GM04504 (cell line): ENCODE data around the gene EYA2.
"Not testable (repeated sequence)": the region's sequence is repeated elsewhere in the genome, so short reads cannot be mapped to it uniquely, and the experiment has no call there.

ENCODE experiments used
- DNase-seq: peaks from one replicate; pipeline ENCODE4 v3.0.0-alpha.2; 2012; ENCODE audit warnings: low read depth

Gene EYA2

GRCh38 chr20:46894579-46894958, at the start of gene EYA2:
Gene EYA2 (plus strand): TSS chr20:46894843. CDS start chr20:46990011, 95,168 bp downstream.
- DNase-seq, result no peak

DNA sequence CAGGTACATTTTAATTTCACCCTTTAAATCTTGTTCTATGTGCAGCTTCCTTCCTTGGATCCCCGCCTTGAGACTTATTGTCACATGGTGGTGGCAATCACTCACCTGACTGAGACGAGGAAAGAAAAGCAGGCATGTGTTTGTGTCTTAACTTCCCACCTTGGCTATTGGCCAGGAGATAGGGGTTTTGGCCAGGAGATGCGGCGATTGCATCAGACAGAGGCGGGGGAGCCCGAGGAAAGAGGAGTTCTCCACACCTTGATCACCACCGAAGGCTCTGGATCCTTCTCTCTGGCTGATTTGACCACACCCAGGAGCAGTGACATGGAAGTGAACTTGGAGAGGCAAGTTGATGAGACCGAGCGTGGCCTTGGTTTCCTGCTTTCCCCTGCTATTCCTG, 49.7 kb upstream of the EYA2 start:
- no peak for DNase-seq

DNA sequence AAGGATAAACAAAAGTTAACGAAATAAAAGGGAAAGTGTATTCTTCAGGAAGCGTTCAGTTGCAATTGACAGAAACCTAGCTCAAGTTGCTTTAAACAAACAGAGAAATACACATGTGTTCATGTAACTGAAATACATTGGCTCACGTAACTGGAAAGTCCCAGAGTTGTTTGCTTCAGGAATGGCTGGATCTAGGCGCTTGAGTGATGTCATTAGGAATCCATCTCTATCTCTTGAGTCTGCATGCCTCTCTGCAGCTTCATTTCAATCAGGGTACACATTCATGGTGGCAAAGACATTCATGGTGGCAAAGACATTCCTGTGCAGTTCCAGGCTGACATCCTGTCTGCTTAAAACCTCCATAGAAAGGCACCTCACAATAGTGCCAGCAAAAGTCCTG, 45.4 kb upstream of the EYA2 start:
- no peak for DNase-seq

GRCh38 chr20:46849751-46850150, 44.9 kb upstream of the EYA2 start:
- DNase-seq, result no peak

DNA sequence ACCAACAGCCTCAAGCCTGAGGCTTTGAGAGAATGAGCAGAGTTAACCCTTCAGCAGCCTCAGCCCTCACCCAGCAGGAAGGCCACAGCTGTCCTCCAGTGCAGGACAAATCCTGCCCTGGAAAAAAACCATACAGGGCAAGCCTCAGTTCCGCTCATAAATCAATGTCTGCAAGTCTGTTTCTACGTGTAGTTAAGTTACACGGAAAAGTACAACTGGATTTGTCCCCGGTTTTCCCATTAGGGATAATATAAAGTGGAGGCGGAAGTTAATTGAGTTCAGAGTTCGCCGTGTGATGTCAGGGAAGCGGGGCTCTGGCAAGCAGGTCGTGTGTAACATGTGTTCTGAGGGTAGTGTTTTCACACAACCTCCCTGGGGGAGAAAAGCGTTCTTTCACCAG, 44.2 kb upstream of the EYA2 start:
- DNase-seq, result no peak

GRCh38 chr20:46850896-46851295, 43.7 kb upstream of the EYA2 start:
- no peak for DNase-seq

DNA sequence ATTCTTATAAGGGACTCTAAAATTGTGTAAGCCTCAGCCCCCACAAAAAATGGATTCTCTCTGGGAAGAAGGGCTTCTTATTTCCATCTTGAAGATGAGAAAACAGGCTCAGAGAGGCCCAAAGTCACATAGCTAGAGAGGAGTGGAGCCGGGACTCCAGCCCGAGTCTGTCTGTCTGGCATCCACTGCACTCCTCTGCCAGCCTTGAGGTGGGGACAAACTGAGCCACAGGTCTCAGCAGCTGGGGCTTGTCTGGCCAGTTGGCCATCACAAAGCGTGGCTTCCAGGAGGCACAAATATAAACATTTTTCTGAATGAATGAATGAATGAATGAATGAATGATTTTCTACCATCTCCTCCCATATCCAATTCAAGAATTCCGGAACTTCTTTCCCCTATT, 42.9 kb upstream of the EYA2 start:
- DNase-seq, result no peak

DNA sequence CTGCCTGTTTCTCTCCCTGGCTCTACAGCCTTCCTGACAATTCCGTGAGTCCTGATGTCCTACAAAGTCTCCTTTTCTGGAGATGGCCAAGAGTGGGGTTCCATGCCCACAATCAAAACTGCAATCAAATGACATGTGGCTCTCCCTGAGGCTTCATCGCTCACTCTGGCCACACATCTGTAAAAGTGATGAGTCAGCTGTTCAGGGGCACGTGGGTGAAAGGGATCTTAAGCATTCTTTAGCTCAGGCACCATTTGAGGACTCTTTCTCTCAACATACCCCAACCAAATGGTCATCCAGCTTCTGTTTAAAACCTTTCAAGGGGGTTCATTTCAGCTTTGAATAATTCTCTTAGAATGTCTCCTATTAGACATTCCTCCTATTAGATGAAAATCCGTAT, 42.3 kb upstream of the EYA2 start:
- DNase-seq, result no peak

DNA sequence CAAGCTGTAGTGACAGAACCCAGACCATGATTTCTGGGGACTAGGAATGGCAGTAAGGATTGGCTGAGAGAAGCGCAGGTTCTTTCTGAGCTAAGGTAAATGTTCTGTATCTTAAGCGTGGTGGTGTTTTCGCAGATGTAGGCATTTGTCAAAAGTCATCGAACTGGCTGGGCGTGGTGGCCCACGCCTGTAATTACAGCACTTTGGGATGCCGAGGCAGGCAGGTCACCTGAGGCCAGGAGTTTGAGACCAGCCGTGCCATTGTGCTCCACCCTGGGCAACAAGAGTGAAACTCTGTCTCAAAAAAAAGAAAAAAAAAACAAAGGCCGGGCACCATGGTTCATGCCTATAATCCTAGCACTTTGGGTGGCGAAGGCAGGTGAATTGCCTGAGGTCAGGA, 40.7 kb upstream of the EYA2 start:
- no peak for DNase-seq

GRCh38 chr20:46857061-46857831, 37.4 kb upstream of the EYA2 start:
- no peak for DNase-seq

DNA sequence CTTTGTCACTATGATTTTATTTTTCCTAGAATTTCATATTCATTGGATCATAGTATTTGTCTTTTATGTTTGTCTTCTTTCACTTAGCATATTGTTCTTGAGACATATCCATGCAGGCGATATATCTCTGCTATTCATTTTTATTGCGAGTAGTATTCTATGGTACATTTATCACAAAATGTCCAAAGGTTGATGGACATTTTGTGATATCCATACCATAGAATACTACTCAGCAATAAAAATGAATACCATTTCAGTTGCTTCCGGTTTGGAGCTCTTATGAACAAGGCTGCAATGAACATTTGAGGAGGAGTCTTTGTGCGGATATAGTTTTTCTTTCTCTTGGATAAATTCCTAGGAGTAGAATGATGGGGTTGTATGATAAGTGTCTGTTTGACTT, 28.8 kb upstream of the EYA2 start:
- DNase-seq, result no peak

DNA sequence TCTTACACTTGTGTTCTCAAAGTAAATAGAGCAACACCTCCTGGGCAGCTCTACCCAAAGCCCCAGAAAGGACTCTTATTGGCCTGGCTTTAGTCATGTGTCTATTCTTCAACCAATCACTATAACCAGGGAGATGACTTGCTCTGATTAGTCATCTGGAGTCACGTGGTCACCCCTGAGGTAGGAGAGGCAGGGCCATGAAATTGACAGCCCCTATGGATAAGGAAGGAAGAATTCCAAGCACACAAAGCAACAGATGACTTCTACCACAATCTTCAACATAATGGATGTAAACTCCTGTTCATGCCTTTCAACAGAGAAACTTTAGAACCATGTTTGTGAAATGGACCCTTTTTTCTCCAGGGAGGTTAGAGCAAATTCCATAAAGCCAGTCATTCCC, 24.6 kb upstream of the EYA2 start:
- DNase-seq, result no peak

GRCh38 chr20:46872328-46873211, 22.1 kb upstream of the EYA2 start:
- no peak for DNase-seq

GRCh38 chr20:46875059-46875458, 19.6 kb upstream of the EYA2 start:
- DNase-seq, result no peak

GRCh38 chr20:46879386-46879785, 15.3 kb upstream of the EYA2 start:
- no peak for DNase-seq

- DNase-seq, result not testable (repeated sequence)
Observed at GRCh38 chr20:46879963-46880362, 14.7 kb upstream of the EYA2 start.

GRCh38 chr20:46883892-46884291, 10.8 kb upstream of the EYA2 start:
- no peak for DNase-seq

DNA sequence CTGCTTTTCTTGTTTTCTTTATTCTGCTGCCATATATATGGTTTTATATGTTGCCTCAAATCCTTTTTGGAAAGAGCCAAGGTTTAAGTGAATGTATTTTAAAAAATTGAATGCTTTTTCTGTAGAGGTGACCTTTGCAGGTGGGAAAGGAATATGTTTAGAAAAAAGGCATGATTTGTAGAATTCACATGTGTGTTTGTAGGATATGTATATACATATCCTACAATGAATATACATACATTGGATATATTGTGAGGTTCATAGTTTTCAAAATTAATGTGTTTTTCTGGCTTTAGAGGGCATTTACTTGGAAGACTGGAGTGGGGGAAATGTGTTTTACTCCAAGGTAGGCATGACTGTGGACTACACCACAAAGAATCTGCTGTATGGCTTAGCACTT, 4.0 kb upstream of the EYA2 start:
- DNase-seq, result no peak

GRCh38 chr20:46893051-46893450, 1.6 kb upstream of the EYA2 start:
- DNase-seq, result no peak

DNA sequence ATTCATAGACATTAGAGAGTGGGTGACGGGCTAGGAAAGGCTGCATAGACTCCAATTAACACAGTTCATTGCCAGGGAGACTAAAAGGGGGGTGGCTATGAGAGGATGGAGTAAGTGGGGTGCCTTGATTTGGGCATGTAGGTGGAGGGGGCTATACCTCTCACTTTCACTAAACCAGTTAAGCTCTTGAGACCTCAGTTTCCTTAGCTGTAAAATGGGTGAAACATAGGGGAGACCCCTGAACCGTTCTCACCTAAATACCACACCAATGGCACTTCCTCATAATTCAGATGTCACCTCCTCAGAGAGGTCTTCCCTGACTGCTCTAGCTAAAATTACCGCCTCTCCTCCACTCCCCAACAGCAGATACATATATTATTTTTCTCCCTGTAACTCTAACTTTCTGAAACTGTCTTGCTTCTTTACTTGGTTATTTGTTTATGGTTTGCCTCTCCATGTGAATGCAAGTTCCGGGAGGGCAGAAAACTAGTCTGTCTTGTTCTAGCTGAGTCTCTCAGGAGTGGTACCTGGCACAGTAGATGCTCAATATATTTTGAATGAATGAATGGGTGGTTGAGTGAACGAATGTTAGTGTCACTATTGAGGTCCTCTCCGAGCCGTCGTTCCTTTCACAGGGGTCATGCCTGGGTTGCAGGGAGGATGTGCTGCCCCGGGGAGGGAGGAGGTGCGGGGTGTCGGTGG, 615 bp upstream of the EYA2 start:
- no peak for DNase-seq

GRCh38 chr20:46894971-46895905, 595 bp downstream of the EYA2 start:
- no peak for DNase-seq

DNA sequence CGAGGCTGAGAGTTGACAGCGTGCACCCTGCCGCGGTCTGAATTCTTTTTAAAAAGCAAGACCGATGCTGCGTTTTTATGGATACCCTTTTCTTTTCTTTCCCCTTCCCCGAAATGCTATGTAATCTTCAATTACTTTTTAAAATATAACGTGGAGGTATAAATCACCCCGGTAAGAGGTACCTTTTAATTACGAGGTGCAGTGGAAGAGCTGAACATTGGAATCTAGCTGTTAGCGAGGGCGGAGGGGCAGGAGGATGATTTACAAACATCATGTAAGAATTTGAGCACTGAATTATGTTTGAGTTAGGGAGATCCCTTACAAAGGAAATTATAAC, 1.2 kb downstream of the EYA2 start:
- no peak for DNase-seq
